Brain microvascular endothelial cell (primary cell): Measurements from ENCODE around the gene SPON2.

ENCODE experiments used
- DNase-seq: peaks from one replicate; pipeline ENCODE4 v3.0.0-alpha.2; 2020
- H3K27ac ChIP-seq: fragments of 250-450 bp; sonication (Bioruptor Pico); 2 replicates; pipeline ENCODE4 v1.5.1; 2020; ENCODE audit warnings: mild to moderate bottlenecking, moderate library complexity
- H3K27me3 ChIP-seq: fragments of 250-450 bp; sonication (Bioruptor Pico); replicated peaks from 2 replicates; pipeline ENCODE4 v1.5.1; 2020; ENCODE audit warnings: mild to moderate bottlenecking
- H3K36me3 ChIP-seq: fragments of 250-450 bp; sonication (Bioruptor Pico); replicated peaks from 2 replicates; pipeline ENCODE4 v1.5.1; 2020; ENCODE audit warnings: mild to moderate bottlenecking
- H3K4me3 ChIP-seq: 2 replicates; pipeline ENCODE4 v1.5.1; 2011; ENCODE audit warnings: low read depth, mild to moderate bottlenecking, control low read depth, low read length, moderate library complexity
- in situ Hi-C: cut with HindIII; loops from 2 replicates; pipeline ENCODE4 v1.10.0; 2017; ENCODE audit warnings: low sequenced_read_pairs, low pct_ligation_motif_present
- TF ChIP-seq, protein P1 (sequence below): IDR thresholded peaks from 2 replicates; pipeline ENCODE4 v1.5.1; 2011; ENCODE audit warnings: low read depth, mild to moderate bottlenecking, moderate library complexity, low read length, control low read depth, inconsistent platforms; ENCODE audit errors: missing control alignments

Gene SPON2

GRCh38 chr4:1183985-1184773 is 11.8 kb upstream of the SPON2 start:
- TF ChIP-seq, protein P1, sequence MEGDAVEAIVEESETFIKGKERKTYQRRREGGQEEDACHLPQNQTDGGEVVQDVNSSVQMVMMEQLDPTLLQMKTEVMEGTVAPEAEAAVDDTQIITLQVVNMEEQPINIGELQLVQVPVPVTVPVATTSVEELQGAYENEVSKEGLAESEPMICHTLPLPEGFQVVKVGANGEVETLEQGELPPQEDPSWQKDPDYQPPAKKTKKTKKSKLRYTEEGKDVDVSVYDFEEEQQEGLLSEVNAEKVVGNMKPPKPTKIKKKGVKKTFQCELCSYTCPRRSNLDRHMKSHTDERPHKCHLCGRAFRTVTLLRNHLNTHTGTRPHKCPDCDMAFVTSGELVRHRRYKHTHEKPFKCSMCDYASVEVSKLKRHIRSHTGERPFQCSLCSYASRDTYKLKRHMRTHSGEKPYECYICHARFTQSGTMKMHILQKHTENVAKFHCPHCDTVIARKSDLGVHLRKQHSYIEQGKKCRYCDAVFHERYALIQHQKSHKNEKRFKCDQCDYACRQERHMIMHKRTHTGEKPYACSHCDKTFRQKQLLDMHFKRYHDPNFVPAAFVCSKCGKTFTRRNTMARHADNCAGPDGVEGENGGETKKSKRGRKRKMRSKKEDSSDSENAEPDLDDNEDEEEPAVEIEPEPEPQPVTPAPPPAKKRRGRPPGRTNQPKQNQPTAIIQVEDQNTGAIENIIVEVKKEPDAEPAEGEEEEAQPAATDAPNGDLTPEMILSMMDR = no peak
- in situ Hi-C loops = no loop called here
- H3K27ac ChIP-seq = no peak overlapping the region

DNA sequence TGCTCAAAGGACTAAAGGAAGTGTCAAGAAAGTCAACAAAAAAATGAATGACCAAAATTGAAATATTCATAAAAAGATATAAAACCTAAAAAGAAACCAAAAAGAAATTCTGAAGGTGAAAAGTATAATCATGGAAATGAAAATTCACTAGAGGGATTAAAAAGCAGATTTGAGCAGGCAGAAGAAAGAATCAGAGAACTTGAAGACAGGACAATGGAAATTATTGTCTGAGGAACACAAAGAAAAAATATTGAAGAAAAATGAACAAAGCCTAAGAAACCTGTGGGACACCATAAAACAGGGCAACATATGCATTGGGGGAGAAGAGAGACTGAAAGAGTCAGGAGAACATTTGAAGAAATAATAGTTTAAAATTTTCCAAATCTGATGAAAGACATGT is 9.9 kb upstream of the SPON2 start:
- no peak overlapping the region for H3K4me3 ChIP-seq
- in situ Hi-C loops = no loop called here
- no peak overlapping the region for H3K27ac ChIP-seq
- TF ChIP-seq, protein P1 = no peak
- no peak for DNase-seq
- no peaks in the 10 kb centered on the region for H3K27me3 ChIP-seq
- no peaks in the 10 kb centered on the region for H3K36me3 ChIP-seq

More at GRCh38 chr4:1183985-1184773, 11.8 kb upstream of the SPON2 start:
- DNase-seq = no peak
- H3K4me3 ChIP-seq = no peak overlapping the region
- H3K27me3 ChIP-seq = no peaks in the 10 kb centered on the region
- H3K36me3 ChIP-seq = no peaks in the 10 kb centered on the region

DNA sequence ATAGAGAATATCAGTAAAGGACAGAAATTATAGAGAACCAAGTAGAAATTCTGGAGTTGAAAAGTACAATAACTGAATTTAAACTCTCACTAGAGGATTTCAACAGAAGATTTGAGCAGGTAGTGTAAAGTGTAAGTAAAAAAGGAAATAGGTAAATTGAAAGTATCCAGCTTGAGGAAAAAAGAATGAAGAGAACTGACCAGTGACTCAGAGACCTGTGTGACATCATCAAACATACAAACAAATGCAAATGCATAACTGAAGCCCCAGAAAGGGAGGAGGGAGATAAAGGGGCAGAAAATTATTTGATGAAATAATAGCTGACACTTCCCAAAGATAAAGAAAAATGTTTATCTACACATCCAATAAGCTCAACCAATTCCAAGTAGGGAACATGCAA is 8.3 kb upstream of the SPON2 start:
- no peaks in the 10 kb centered on the region for H3K27me3 ChIP-seq
- in situ Hi-C loops = no loop called here
- DNase-seq = no peak
- TF ChIP-seq, protein P1 = no peak
- H3K27ac ChIP-seq = no peak overlapping the region
- no peak overlapping the region for H3K4me3 ChIP-seq
- H3K36me3 ChIP-seq = no peaks in the 10 kb centered on the region

- TF ChIP-seq, protein P1 = no peak
- no peak for DNase-seq
- in situ Hi-C loops = no loop called here
- Histone ChIP-seq H3K27me3 (no peaks in the 10 kb centered on the region), H3K27ac (no peak overlapping the region), H3K4me3 (no peak overlapping the region), H3K36me3 (no peaks in the 10 kb centered on the region)
Observed at GRCh38 chr4:1179976-1180375, 7.6 kb upstream of the SPON2 start.

GRCh38 chr4:1179089-1179441 is 6.7 kb upstream of the SPON2 start:
- no peaks in the 10 kb centered on the region for H3K27me3 ChIP-seq
- in situ Hi-C loops = no loop called here
- TF ChIP-seq, protein P1 = no peak
- H3K36me3 ChIP-seq = no peaks in the 10 kb centered on the region
- no peak for DNase-seq
- H3K4me3 ChIP-seq = no peak overlapping the region
- no peak overlapping the region for H3K27ac ChIP-seq
